B cell (primary cell): ENCODE results near the gene FAM107B. TPM values are rescaled to one million over a fixed set of nuclear protein-coding genes. Genes with fewer than 3 reads are reported as not detected.

Experiments used
- ATAC-seq: fragments of 200-7000 bp; cut with Tn5 transposase; one replicate; pipeline ENCODE4 v1.10.0; 2021; ENCODE audit warnings: low read depth, mild to moderate bottlenecking, moderate number of reproducible peaks, moderate library complexity
- CTCF ChIA-PET: fragments of 350-600 bp; sonication (Branson Sonifier 250); formaldehyde crosslinking; loops from one replicate; lab custom pipeline; 2021; ENCODE audit warnings: antibody characterized with exemption, inconsistent platforms; lab: Charles Lee
- POLR2A ChIA-PET: fragments of 350-600 bp; sonication (Branson Sonifier 250); formaldehyde crosslinking; loops from one replicate; lab custom pipeline; 2021; ENCODE audit warnings: antibody characterized with exemption; lab: Charles Lee
- DNase-seq: peaks from one replicate; pipeline ENCODE4 v3.0.0; 2013
- H2AFZ ChIP-seq: 2 replicates; pipeline ENCODE4 v1.6.1; 2012; ENCODE audit warnings: mild to moderate bottlenecking, low read depth, low read length; ENCODE audit not compliant: insufficient read depth, poor library complexity, severe bottlenecking
- H3K27ac ChIP-seq, 2 donors: 1 replicate in 1 of 2; 2 replicates in 1 of 2; pipeline ENCODE4 v1.5.1; 2012 to 2013; ENCODE audit warnings: low read length in 2 of 2, mild to moderate bottlenecking in 2 of 2, moderate library complexity in 1 of 2
- H3K27me3 ChIP-seq, 4 experiments: fragments of 200-600 bp in 1 of 4; sonication (generic) in 1 of 4; replicated peaks in 1 of 4; 1 replicate in 2 of 4; 2 replicates in 2 of 4; pipeline versions ENCODE4 v1.6.1 to v1.7.0; 2013 to 2016; ENCODE audit warnings: low read length in 3 of 4, mild to moderate bottlenecking in 2 of 4, mixed read lengths in 1 of 4, moderate library complexity in 1 of 4; ENCODE audit not compliant: insufficient read depth in 4 of 4, control insufficient read depth in 3 of 4; ENCODE audit errors: control extremely low read depth in 1 of 4
- H3K36me3 ChIP-seq, 2 experiments: replicated peaks in 1 of 2; 1 replicate in 1 of 2; 2 replicates in 1 of 2; pipeline versions ENCODE4 v1.6.1 to v1.7.1; 2013; ENCODE audit warnings: low read length in 1 of 2; ENCODE audit not compliant: insufficient read depth in 2 of 2, control insufficient read depth in 1 of 2; ENCODE audit errors: control extremely low read depth in 1 of 2, extremely low read depth in 1 of 2
- H3K4me1 ChIP-seq, 2 donors: fragments of 200-600 bp in 1 of 2; sonication (generic) in 1 of 2; 1 replicate in 1 of 2; 2 replicates in 1 of 2; pipeline versions ENCODE4 v1.5.1 to v1.6.1; 2013 to 2017; ENCODE audit warnings: low read length in 2 of 2; ENCODE audit not compliant: control insufficient read depth in 2 of 2, insufficient read depth in 2 of 2
- H3K4me2 ChIP-seq: replicated peaks from 2 replicates; pipeline ENCODE3; 2012; ENCODE audit warnings: mild to moderate bottlenecking, low read depth, low read length; ENCODE audit not compliant: poor library complexity, severe bottlenecking
- H3K4me3 ChIP-seq, 5 experiments: fragments of 200-600 bp in 1 of 5; sonication (generic) in 1 of 5; 1 replicate in 3 of 5; 2 replicates in 2 of 5; pipeline versions ENCODE4 v1.5.1 to v1.7.0; 2011 to 2016; ENCODE audit warnings: low read length in 4 of 5, mild to moderate bottlenecking in 4 of 5, low read depth in 2 of 5, control low read depth in 1 of 5, moderate library complexity in 1 of 5; ENCODE audit not compliant: insufficient read depth in 1 of 5; ENCODE audit errors: control extremely low read depth in 1 of 5, extremely low read depth in 1 of 5
- H3K79me2 ChIP-seq: fragments of 200-600 bp; sonication (generic); one replicate; pipeline ENCODE4 v1.6.0; 2016; ENCODE audit warnings: low read length; ENCODE audit not compliant: control insufficient read depth, insufficient read depth
- H3K9ac ChIP-seq: fragments of 200-600 bp; sonication (generic); 2 replicates; pipeline ENCODE4 v1.6.1; 2017; ENCODE audit warnings: mild to moderate bottlenecking, low read length, moderate library complexity
- H3K9me3 ChIP-seq, 3 donors: one replicate each; pipeline versions ENCODE4 v1.6.1 to v1.7.1; 2013; ENCODE audit warnings: low read length in 2 of 3; ENCODE audit not compliant: control insufficient read depth in 2 of 3, insufficient read depth in 1 of 3; ENCODE audit errors: control extremely low read depth in 1 of 3
- H4K20me1 ChIP-seq: 2 replicates; pipeline ENCODE4 v1.6.0; 2012; ENCODE audit warnings: mild to moderate bottlenecking, low read length; ENCODE audit not compliant: insufficient read depth, control insufficient read depth, poor library complexity, severe bottlenecking
- H3K27ac Mint-ChIP-seq: one replicate; pipeline ENCODE4 v1.8.0; 2021; ENCODE audit warnings: mixed read lengths
- H3K27me3 Mint-ChIP-seq: one replicate; pipeline ENCODE4 v1.8.0; 2021; ENCODE audit warnings: mixed read lengths
- H3K4me1 Mint-ChIP-seq: one replicate; pipeline ENCODE4 v1.8.0; 2021; ENCODE audit warnings: mixed read lengths
- H3K4me3 Mint-ChIP-seq: one replicate; pipeline ENCODE4 v1.8.0; 2021; ENCODE audit warnings: mixed read lengths
- H3K9me3 Mint-ChIP-seq: one replicate; pipeline ENCODE4 v1.8.0; 2022; ENCODE audit warnings: mixed read lengths; ENCODE audit not compliant: insufficient read depth
- EZH2 ChIP-seq: IDR thresholded peaks from 2 replicates; pipeline ENCODE4 v1.6.1; 2012; ENCODE audit warnings: borderline replicate concordance, low read depth, mild to moderate bottlenecking, moderate library complexity, low read length; ENCODE audit not compliant: insufficient read depth, poor library complexity, severe bottlenecking
- WGBS: methylation state at CpG from one replicate; pipeline ENCODE4 v1.1.5; 2013; ENCODE audit warnings: missing lambda C conversion rate; ENCODE audit not compliant: insufficient coverage; 5-methylcytosine and 5-hydroxymethylcytosine counted together
- intact Hi-C: fragments of 100-400 bp; cut with micrococcal nuclease; formaldehyde crosslinking; loops from one replicate; pipeline ENCODE4 v1.10.0; 2022
- polyA plus RNA-seq: library from polyadenylated mRNA; depleted of rRNA; stranded (reverse); fragments of >200 nt; gene quantifications from 2 replicates; pipeline ENCODE4 v1.2.3, GENCODE V29; 2012
- total RNA-seq, 2 donors: library from RNA; stranded (reverse); fragments of 120-200 nt in 1 of 2; gene quantifications; 1 replicate in 1 of 2; 2 replicates in 1 of 2; pipeline versions ENCODE4 v1.2.3 to v1.2.4, GENCODE V29; 2013 to 2022
- TF ChIP-seq, protein P1 (sequence below): fragments of 200-600 bp; IDR thresholded peaks from one replicate; pipeline ENCODE4 v1.8.0; 2022; ENCODE audit warnings: antibody characterized with exemption, mild to moderate bottlenecking

The FAM107B gene
- total and polyA plus RNA-seq, 2 donors (not counting 1 experiment from before 2014, with no cell fraction given) = 31.9 to 318 TPM

DNA sequence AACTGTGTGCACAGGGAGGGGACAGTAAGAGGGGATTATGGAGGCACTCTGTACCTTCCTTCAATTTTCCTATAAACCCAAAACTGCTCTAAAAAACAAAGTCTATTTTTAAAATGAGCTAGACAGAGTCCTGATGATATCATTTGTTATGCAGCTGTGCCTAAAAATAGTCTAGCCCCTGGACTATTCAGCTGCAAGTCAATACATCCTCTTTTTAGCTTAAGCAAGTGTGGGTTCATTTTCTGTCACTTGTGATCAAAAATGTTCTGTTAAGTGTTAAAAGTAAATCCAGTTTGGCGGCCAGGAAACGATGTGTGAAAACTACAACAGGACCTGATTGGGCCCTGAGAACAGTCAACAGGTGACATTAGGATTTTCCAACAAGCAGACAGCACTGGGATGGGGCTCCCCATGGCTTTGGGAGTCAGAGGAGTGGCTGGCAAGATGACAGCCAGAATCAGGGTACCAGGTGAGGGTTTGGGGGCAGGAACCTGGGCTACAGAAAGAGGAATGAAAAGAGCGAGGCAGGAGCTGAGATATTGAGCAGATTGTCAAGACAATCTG is 33.9 kb downstream of the FAM107B start:
- DNase-seq (peak; percentile 79), ATAC-seq (peak; percentile 44)
- H3K4me2 ChIP-seq = peak overlapping the region; percentile 70
- H2AFZ ChIP-seq = peak overlapping the region; percentile 54
- H3K4me3 ChIP-seq = peak overlapping the region in 1 of 5 experiments; percentile 46
- 2% methylated on average over 3 of the region's 3 CpGs for whole genome bisulfite sequencing
- peaks cover 89 to 90% of the 10 kb centered on the region in 2 donors for H3K4me1 ChIP-seq
- H3K27me3 ChIP-seq = no peaks in the 10 kb centered on the region
- peak overlapping the region; percentile 46 for H3K9ac ChIP-seq
- Mint-ChIP-seq H3K4me3 (peak overlapping the region; percentile 59), H3K27ac (peak overlapping the region; percentile 88), H3K27me3 (no peaks in the 10 kb centered on the region), H3K4me1 (peaks cover 92% of the 10 kb centered on the region), H3K9me3 (no peaks in the 10 kb centered on the region)
- intact Hi-C loops = loop anchor here (1.0 to 10.0 kb wide), 4 partner anchors 11 to 404 kb away; partner anchors contain the start of gene DCLRE1C
- ChIA-PET CTCF (interaction anchor here (0.9 to 6.1 kb wide), 8 partner anchors 8 to 132 kb away, joined by 3 to 47 read pairs (median 6); no protein-coding TSS in a partner anchor), POLR2A (interaction anchor here (0.6 to 4.0 kb wide), 9 partner anchors 12 to 138 kb away, joined by 3 to 54 read pairs (median 4); no protein-coding TSS in a partner anchor)
- H4K20me1 ChIP-seq = no peaks in the 10 kb centered on the region
- no peaks in the 10 kb centered on the region for H3K36me3 ChIP-seq
- H3K79me2 ChIP-seq = peaks cover 8% of the 10 kb centered on the region
- H3K27ac ChIP-seq = peak overlapping the region; percentile 93 to 98
- no peaks in the 10 kb centered on the region for H3K9me3 ChIP-seq
- TF ChIP-seq, protein P1, sequence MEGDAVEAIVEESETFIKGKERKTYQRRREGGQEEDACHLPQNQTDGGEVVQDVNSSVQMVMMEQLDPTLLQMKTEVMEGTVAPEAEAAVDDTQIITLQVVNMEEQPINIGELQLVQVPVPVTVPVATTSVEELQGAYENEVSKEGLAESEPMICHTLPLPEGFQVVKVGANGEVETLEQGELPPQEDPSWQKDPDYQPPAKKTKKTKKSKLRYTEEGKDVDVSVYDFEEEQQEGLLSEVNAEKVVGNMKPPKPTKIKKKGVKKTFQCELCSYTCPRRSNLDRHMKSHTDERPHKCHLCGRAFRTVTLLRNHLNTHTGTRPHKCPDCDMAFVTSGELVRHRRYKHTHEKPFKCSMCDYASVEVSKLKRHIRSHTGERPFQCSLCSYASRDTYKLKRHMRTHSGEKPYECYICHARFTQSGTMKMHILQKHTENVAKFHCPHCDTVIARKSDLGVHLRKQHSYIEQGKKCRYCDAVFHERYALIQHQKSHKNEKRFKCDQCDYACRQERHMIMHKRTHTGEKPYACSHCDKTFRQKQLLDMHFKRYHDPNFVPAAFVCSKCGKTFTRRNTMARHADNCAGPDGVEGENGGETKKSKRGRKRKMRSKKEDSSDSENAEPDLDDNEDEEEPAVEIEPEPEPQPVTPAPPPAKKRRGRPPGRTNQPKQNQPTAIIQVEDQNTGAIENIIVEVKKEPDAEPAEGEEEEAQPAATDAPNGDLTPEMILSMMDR = no peak
- TF ChIP-seq EZH2 = no peak
